ENCODE measurements around the gene JUN.
"Not testable (repeated sequence)": the region's sequence is repeated elsewhere in the genome, so short reads cannot be mapped to it uniquely, and the experiment has no call there.

Gene JUN

DNA sequence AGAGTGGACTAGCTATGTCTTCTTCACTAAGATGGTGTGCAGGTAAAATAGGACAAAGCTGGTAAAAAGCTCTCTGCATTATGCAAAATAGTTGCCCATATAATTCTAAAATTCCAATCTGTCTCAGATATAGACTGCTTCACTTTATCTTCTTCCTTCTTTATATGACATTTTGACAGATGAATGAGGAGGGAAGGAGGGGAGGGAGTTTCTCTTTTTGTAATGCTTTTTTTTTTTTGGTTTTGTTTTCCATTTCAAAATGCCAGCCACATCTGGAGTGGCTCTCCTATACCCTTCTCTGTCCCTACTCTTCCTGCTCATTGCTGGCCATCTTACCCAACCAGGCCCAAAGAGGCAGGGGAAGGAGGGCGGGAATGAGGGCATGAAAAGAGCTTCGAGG, 24.2 kb upstream of the JUN start:
- DNase-seq = no peak

DNA sequence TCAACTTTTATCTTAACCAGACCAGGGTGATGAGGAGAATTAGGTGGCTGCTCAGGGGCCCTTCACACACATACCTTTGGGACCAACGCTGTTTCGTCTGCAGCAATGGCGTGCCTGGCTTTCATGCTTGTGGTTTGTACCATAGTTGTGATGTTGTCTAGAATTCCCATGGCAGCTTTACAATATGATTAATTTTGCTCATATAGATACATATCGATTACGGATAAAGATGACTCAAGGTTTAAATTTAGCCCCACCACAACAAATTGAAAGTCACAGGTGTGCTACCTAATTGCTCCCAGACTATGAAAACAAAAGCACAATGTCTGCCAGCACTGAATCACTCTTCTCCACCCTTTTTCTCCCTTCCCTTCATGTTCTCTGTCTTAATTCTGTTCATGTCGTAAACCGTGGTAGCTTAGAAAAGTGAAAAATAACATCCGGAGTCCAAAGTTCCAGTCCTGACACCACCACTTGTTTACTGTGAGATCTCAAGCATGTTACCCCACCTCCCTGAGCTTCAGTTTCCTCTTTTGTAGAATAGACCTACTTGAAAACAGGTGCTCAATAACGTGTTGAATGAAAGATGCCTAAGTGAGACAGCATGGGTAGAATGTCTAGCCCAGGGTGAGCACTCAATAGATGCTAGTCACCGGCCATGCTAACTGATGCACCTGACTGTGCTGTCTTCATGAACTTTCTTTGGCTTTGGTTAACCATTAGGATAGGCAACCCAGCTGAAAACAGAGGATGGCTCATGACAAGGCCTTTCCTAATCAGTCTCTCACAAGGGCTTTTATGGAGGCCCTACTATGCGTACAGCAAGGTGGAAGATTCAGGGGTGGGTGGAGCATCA, 22.1 kb upstream of the JUN start:
- no peak for DNase-seq

- DNase-seq = no peak
These were observed 21.2 kb upstream of the JUN start for GRCh38 chr1:58804853-58805565.

GRCh38 chr1:58803858-58804257, 20.0 kb upstream of the JUN start:
- no peak for DNase-seq

DNA sequence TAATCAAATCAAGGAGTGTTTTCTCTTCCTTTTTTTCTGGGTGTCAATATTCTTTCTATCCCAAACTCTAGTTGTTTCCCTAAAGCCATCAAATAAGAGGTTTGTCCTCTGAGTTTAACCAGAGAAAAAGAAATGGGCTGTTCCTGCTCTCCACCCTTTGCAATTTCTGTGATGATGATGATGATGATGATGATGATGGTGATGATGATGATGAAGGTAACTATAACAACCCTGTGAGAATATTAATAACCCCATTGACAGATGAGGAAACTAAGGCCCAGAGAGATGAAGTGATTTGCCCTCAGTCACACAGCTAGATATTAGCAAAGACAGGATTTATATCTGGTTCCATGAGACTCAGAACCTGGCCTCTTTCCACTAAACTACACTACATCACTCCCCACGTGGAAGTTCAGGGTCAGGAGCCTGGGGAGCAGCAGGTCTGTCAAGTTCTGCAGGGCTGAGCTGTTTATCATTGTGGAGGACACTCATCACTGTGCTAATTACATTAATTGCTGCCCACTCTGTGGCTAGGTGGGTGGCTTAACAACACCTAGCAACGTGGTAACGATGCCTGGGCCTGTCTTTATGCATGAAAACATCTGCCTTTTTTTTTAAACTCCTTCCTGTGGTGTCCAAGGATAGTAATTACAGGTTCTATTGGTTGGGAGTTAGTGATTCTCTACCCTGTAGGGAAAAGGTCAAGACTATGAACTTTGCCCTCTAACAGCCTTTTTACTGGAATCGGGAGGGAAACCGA, 19.0 kb upstream of the JUN start:
- DNase-seq = no peak

DNA sequence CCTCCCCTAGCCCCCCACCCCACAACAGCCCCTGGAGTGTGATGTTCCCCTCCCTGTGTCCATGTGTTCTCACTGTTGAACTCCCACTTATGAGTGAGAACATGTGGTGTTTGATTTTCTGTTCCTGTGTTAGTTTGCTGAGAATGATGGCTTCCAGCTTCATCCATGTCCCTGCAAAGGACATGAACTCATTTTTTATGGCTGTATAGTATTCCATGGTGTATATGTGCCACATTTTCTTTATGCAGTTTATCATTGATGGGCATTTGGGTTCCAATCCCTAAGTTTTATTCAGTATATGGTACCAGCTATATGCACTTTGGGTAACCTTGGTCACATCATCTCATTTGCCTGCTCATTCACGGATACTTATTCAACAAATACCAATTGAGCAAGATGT, 17.4 kb upstream of the JUN start:
- not testable (repeated sequence) for DNase-seq

DNA sequence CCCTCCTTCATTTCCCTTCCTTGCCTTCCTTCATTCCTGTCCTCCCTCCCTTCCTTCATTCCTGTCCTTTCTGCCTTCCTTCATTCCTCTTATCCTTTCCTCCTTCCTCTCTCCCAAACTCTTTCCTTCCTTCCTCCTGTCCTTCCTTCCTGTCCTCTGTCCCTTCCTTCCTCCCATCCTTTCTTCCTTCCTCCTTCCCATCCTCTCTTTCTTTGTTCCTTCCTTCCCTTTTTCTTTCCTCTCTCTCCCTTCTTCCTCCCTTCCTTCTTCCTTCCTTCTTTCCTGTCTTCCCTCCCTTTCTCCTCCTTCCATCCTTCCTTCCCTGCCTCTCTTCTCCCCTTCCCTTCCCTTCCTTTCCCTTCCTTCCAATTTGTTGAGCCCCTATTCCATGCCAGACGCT, 15.8 kb upstream of the JUN start:
- DNase-seq = no peak

DNA sequence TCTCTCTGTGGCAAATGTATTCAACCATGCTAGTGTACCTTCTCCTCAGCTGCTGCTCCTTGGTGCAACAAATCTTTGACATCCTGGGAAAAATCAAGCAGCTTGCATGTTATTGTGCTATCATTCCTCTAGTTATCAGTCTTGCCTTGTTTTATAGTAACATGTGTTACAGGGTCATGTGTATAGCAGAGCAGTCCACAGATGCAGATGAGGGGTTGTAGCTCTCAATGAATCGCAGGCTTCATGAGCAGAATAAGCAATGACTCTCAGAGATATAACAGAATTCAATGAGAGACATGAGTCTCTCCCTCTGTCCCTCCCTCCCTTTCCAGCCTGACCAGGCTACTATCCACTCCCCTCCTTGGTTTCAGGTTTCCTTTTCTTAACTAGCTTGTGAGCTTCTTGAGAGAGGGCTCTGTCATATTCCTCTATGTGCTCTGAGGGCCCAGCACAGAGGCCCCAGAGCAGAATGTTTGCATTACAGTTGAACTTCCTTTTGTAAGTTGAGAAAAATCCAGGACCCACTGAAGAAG, 15.1 kb upstream of the JUN start:
- no peak for DNase-seq

GRCh38 chr1:58796416-58796815, 12.6 kb upstream of the JUN start:
- no peak for DNase-seq

DNA sequence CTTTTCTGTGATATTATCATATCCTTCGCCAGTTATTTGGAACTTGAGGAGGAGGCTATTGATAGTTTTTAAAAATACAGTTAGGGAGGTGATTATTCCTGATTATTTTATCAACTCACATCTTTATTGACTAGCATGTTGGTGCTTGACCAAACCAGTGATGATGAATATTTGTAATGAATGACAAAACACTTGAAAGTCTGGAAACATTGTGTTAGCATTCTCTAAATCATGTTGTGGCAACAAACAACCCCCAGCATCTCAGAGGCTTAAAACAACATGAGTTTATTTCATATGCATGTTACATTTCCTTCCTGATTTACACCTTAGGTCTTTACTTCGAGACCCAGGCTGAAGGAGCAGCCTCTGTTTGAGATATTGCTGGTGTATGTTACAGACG, 10.7 kb upstream of the JUN start:
- DNase-seq = no peak

- DNase-seq = no peak
These were observed 9.0 kb upstream of the JUN start for GRCh38 chr1:58792846-58793245.

- no peak for DNase-seq
These were observed 7.3 kb upstream of the JUN start for GRCh38 chr1:58791106-58791505.

DNA sequence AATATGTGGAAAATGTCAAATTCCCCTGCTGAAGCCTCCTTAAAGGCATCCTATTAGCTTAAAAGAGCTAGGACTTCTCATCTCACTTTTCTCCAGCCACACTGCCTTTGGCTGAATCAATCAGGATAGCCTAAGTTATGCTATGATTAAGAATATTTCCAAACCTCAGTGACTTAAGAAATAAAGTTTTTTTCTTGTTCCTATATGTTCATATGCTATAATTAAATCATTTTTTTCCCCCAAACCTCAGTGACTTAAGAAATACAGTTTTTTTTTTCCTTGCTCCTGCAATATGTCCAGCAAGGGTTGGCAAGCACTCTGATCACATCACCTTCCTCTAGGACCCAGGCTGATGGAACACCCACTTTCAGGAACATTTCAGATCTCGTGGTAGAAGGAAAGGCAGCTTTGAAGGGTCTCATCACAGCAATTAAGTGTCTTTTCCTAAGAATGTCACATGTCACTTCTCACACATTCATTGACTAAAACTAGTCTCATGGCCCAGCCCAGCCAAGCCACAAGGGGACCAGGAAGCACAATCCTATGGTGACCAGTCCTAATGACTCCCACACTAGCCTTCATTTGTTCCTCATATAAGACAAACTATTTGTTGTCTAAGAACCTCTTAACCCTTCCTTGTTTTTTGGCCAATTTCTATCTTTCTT, 6.3 kb upstream of the JUN start:
- DNase-seq = no peak

DNA sequence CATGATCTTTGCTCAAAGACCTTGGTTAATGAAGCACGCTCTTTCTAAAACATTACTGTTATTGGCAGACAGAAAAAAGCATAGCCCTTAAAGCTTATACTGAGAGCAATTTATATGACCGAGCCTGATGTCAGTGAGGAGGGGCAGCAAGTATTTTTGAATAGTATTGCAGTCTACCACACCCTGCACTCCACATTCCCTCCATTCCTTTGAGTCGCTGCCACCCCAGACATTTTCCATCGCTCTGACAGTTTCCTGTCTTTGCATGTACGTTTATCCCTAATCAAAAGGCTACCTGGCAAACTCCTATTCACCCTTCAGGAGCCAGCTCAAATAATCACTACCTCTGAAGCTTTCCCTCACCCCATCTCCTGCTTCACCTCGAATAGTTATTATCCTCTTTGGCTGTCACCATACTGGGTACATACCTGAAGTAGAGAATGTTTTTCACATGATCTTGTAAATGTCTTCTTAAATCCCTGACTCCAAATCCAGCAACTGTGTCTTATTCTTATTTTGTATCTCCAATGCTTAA, 5.5 kb upstream of the JUN start:
- no peak for DNase-seq

DNA sequence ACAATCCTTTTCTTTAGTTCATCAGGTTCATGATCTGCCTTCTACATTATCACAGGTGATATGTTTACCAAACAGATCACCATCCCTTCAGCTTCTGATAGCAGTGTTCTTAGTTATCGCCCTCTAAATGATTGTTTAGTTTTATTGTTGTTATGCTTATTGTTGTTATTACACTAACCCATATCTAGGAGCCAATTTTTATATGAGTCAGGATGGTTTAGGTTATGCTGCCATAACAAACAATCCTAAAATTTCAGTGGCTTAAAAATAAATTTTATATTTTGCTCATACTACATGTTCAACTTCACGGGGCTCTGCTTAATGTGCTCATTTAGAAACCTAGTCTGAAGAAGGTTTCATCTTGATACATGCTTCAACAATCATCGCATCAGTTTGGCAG, 4.4 kb upstream of the JUN start:
- DNase-seq = no peak

- DNase-seq = no peak
These were observed 3.0 kb upstream of the JUN start for GRCh38 chr1:58786927-58787245.

DNA sequence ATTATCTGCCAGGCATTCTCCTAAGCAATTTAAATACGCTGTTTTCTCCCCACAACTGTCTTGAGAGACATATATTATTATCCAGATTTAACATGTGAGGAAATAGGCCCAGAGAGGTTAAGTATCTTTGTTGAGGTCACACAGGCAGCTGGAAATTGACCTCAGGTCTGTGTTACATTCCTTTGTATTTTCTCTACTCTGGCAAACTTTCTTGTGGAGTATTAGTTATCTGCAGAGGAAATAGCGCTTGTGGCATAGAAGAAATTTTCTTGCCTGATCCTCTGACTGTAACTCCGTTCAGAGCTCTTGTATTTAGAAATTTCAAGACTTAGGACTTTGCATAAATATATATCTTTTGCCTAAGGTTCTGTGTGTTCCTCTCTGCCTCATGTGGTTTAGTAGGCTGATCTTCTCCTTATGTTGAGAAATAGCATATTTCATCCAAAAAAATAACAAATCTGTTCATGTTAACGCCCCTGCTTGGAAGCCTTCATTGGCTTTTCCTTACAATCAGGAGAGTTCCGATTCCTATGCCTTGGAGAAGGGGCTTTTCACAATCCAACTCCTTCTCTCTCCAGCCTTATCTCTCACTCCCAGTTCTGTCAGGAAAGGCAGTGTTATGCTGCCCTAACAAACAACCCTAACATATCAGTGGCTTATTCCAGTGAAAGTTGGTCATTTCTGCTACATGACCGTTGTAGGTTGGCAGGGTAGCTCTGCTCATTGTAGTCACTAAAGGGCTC, 2.5 kb upstream of the JUN start:
- DNase-seq = no peak

DNA sequence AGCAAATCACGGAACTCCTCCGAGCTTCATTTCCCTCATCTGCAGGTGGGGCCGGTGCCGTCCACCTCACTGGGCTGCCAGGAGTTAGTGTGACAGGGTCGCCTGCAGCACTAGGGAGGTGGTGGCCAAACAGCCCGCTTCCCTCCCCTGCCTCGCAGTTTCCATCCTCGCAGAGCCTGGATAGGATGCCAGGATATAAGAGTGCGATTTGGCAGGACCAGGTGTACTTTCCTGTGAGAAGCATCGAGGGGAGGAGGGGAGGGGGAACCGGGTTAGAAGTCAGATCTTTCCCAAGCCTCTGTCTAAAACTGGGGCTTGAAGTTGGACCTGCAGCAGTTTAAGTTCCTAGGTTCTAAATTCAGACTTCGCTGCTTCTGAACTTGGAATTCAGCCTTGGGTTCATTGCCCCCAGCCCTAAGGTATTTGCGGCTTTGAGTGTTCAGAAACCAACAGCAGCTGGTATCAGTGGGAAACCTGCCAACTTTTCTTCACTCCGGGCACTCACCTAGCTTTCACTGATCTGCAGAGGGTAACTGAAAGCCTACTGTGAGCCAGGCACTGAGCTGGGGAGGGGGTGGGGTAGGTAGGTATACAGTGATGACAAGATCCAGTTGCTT, 1.7 kb upstream of the JUN start:
- DNase-seq = peak in 3 of 5 donors; percentile 18 to 29 (median 27)

- DNase-seq = peak; percentile 75 to 86 (median 86)
These were observed 1.1 kb upstream of the JUN start for GRCh38 chr1:58784758-58785441.

DNA sequence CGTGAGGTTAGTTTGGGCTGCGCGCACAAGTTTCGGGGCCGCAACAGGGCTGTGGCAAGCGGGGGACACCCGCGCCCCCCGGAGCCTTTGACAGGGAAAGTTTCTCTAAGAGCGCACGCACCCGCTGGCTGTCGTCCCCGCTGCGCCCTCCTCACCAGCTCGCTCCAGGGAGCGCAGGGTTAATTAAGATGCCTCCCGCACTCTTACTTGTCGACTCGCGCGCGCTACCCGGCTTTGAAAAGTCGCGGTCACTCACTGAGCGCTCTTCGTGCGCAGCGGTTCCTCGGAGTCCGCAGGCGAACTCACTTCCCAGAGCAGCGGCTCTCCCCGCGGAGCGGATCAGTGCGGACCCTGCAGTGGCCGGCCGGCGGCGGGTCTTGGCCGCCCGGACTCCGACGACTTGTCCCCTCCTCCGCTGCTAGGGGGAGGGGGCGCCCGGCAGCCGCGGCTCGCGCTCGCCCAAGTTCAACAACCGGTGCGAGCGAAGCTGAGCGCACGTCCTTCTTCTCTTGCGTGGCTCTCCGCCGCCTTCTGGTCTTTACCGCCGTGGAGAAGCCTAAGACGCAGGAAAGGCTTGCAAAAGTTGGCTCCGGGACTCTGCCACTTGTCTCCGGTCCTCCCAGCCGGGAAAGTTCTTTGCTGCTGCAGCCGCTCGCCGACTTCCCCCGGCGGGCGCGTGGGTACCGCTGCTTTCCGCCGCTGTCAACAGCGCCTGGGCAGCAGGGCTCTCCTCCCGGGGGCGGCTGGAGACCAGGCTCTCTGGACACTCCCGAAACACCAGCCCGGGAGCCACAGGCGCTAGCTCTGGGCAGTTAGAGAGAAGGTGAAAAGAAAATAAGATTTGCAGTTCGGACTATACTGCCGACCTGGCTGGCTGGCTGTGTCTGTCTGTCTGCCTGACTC, 506 bp downstream of the JUN start:
- peak; percentile 18 to 69 (median 32) for DNase-seq

Measured in T-helper 1 cell (primary cell).